OCI-M2 (cell line): ENCODE data around the gene PLA1A.
"Not testable (repeated sequence)": the region's sequence is repeated elsewhere in the genome, so short reads cannot be mapped to it uniquely, and the experiment has no call there.

ENCODE experiments used
- DNase-seq: peaks from one replicate; lab custom pipeline; 2025; ENCODE audit not compliant: unreplicated experiment; lab: John Stamatoyannopoulos, UW

The PLA1A gene, protein sequence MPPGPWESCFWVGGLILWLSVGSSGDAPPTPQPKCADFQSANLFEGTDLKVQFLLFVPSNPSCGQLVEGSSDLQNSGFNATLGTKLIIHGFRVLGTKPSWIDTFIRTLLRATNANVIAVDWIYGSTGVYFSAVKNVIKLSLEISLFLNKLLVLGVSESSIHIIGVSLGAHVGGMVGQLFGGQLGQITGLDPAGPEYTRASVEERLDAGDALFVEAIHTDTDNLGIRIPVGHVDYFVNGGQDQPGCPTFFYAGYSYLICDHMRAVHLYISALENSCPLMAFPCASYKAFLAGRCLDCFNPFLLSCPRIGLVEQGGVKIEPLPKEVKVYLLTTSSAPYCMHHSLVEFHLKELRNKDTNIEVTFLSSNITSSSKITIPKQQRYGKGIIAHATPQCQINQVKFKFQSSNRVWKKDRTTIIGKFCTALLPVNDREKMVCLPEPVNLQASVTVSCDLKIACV

GRCh38 chr3:119597548-119598288 lies at the start of gene PLA1A:
TSS of gene PLA1A (plus strand) at chr3:119597885. CDS start at chr3:119597914, 29 bp downstream.
- DNase-seq, result no peak

DNA sequence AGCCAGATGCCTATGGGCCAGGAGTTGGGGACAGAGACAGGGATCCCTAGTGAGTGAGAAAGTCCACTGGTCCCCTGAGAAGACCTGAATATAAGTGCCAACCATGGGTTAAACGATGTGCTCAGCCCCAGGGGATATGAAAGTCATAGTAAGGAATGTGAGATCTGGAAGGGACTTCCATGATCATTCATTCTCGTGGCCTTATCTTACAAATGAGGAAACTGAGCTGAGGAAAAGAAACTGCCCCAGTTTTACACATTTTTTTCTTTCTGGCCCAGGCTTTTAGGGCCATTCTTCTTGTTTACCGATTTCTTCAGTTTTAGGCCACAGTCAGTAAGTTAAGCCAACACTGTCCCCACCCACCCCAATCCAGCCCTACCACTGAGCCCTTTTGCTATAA lies 49.3 kb upstream of the PLA1A start:
- no peak for DNase-seq

DNA sequence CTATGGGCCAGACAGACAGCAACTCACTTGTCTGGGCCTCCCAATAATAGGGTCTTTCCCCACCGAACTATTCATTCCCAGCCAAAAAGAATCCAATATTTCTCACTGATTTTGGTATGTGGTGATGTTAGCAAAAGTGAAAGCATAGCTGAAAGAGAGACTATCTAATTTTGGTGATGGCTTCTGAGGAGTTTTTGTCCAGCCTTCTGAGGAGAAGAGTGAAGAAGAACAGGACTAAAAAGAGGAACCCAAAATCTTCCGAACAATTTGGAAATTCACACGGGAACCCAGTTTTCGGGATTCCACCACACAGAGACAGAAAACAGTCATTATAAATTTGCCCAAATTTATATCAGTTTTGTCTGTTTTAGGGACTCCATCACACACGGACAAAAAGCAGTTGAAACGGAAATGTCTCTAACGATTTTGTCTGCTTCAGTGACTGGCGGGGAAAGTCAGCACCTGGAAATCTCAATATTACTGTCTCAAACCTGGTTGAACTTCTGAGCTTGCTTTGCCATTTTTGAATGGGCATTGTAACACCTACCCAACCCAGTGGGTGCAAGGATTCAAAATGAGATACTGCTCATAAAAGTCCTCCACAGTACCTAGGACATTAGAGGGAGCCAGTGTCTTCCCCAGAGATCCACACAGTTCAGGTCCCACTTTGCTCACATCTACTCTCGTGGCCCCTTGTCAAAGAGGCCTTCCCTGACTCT lies 47.3 kb upstream of the PLA1A start:
- no peak for DNase-seq

GRCh38 chr3:119551598-119551997 lies 46.1 kb upstream of the PLA1A start:
- no peak for DNase-seq

DNA sequence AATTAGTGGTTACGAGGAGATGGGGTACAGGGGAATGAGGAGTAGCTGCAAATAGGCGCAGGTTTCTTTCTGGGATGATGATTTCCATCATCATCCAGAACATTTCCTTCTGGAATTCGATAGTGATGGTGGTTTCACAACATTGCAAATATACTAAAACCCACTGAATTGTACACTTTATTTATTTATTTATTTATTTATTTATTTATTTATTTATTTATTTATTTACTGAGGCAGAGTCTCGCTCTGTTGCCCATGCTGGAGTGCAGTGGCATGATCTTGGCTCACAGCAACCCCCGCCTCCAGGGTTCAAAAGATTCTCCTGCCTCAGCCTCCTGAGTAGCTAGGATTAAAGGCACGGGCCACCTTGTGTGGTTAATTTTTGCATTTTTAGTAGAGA lies 44.8 kb upstream of the PLA1A start:
- not testable (repeated sequence) for DNase-seq

DNA sequence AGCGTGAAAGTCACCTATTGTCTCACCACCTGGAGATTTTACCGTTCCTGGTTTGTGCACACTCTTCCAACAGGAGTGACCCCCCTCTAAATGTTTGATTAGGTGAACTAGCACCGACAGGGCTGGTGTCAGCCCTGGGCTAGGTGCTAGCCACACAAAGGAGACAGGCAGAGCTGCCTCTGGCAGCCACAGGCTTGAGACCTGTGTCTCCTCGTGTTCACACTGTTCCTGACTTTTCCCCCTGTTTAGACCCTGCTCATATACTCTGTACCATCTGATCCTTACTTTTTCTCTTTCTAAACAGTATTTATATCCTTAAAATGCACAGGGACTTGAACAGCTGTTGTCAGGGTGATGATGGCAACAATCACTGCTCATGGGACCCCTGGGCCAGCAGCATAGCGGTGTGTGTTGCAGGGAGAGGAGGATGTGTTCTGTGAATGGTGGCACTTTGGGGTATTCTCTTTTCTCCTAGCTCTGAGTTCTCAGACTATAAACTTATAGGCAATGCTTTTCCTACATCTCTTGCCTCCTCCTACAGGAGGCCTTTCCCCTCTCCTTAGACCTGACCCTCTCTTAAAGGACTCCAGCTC lies 43.8 kb upstream of the PLA1A start:
- no peak for DNase-seq

- DNase-seq, result no peak
These were observed 42.4 kb upstream of the PLA1A start for GRCh38 chr3:119555309-119555735.

DNA sequence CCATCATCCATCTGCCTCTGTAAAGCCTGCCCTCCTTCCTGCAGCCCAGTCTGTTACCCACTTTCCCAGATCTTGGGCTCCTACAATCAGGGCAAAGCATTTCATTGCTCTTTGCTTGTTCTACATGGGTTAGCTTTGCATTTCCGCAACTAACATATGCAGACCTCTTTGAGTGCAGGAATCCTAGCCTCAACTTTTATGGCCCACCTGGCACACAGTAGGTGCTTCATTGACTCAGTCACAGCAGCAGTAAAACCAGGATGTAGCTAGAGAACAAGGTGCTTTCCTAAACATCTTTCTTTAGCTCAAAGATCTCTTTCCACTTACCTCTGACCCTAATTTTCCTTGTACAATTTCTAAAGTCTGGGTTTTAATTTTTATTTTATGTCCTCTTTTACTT lies 41.8 kb upstream of the PLA1A start:
- DNase-seq, result no peak

- DNase-seq, result no peak
These were observed 40.4 kb upstream of the PLA1A start for GRCh38 chr3:119557192-119557876.

GRCh38 chr3:119557877-119558269 lies 39.8 kb upstream of the PLA1A start:
- DNase-seq, result no peak

DNA sequence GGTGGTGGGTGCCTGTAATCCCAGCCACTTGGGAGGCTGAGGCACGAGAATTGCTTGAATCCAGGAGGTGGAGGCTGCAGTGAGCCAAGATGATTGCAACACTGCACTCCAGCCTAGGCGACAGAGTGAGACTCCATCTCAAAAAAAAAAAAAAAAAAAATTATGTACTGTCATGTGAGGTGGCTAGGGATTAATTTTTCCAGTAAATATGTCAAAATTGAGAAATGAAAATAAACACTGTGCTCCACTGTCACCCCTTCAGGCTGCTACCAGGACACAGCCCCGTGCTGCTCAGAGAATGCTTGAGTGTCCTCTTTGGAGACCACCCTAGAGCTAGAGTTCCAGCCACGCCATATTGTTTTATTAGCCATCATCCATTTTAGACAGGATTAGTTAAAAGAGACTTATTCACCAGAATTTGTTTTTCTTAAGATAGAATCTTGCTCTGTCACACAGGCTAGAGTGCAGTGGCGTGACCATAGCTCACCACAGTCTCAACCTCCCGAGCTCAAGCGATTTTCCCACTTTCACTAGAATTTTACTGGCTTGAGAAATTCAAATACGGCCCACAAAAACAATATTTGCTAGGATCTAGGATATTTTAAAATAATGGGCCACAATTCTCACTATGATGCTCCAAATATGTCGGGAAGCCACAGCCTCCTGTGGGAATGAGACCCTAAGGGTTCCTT lies 38.9 kb upstream of the PLA1A start:
- DNase-seq, result no peak

GRCh38 chr3:119559441-119559963 lies 38.2 kb upstream of the PLA1A start, which contains the start of gene CD80:
TSS of gene CD80 (minus strand) at chr3:119559614. CDS start at chr3:119557728, 1,886 bp downstream.
- no peak for DNase-seq

DNA sequence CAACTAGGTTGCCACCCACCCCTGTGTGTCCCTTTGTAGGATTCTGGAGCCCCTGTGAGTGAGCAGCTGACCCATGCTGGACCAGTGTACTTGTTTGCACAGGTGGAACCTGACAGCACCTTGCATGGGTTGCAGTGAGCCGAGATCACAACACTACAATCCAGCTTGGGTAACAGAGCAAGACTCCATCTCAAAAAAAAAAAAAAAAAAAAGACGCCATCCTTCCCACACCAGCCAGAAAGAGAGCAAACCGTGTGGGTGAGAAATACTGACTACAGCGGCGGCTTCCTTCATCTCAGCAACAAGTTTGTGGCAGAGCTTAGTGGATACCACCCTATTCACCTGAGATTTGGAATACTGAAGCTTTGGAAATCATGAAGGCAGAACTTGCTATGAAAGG lies 37.5 kb upstream of the PLA1A start:
- no peak for DNase-seq

DNA sequence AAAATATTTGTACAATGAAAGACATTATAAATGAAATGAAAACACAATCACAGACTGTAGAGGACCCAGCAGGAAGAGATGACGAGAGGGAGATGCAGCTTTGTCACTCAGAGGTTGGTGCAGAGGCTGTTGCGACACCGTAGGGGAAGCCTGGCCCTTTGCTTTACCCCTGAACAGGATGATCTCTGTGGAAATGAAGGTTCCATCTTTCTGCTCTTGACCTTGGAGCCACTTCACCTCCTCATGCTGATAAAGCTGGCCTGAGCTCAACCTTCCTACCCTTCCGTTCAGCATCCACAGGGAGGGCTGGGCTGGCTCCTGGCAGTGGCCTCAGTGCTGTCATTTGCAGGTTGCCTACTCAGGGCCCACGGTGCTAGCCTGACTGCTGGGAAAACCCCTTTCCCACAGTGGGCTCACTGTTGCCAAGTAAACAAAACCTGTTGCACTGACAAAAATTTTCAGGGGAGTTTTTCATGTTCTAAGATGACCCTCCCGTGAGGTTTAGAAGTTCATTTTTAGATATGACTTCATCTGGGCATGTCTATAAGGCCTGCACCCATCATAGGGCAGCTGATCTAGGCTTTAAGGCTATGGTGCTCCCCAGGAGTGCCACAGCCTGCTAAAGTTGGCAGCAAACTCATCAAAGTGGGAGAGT lies 35.3 kb upstream of the PLA1A start:
- DNase-seq, result no peak

- DNase-seq, result not testable (repeated sequence)
These were observed 34.4 kb upstream of the PLA1A start for GRCh38 chr3:119563334-119563733.

- no peak for DNase-seq
These were observed 28.5 kb upstream of the PLA1A start for GRCh38 chr3:119569156-119569555.

- no peak for DNase-seq
These were observed 27.5 kb upstream of the PLA1A start for GRCh38 chr3:119570229-119570628.

- no peak for DNase-seq
These were observed 26.5 kb upstream of the PLA1A start for GRCh38 chr3:119571230-119571629.

DNA sequence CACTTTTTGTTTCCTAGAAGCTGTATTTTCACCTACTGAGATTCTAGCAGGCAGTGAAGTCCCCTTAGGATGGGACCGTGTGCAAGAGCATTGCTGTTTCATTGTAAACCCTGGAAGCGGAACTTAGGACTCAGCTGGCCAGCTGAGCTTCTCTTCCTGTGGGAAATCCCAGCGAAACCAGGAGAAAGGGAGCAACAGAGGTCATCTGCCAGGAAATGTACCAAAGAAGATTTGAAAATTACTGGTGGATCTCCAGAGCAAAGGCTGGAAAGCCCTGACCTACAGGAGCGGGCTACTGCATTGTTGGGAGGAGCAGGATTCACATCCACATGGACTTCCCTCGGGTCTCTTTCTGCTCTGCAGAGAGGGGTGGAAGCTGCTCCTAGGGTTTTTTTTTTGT lies 26.0 kb upstream of the PLA1A start:
- DNase-seq, result no peak
